ENCODE data around the gene ABCC9.

Gene ABCC9

GRCh38 chr12:21831791-21832344 is 109.4 kb downstream of the ABCC9 start:
- H3K27me3 ChIP-seq (replicated peaks; ENCODE audit: control insufficient read depth, insufficient read depth, low read length): no peaks in the 10 kb centered on the region
- H3K36me3 ChIP-seq (ENCODE audit: control insufficient read depth, insufficient read depth, low read length, severe bottlenecking): peaks cover 23% of the 10 kb centered on the region
- DNase-seq (ENCODE audit: low read depth): peak; percentile 66
- H3K4me1 ChIP-seq (ENCODE audit: control insufficient read depth, insufficient read depth, low read length): peaks cover 41% of the 10 kb centered on the region
- peak overlapping the region; percentile 53 for H3K9ac ChIP-seq (ENCODE audit: low read length)
- peak overlapping the region; percentile 43 for H3K4me3 ChIP-seq (ENCODE audit: low read length)
- H3K9me3 ChIP-seq (ENCODE audit: control insufficient read depth, low read length): no peaks in the 10 kb centered on the region

DNA sequence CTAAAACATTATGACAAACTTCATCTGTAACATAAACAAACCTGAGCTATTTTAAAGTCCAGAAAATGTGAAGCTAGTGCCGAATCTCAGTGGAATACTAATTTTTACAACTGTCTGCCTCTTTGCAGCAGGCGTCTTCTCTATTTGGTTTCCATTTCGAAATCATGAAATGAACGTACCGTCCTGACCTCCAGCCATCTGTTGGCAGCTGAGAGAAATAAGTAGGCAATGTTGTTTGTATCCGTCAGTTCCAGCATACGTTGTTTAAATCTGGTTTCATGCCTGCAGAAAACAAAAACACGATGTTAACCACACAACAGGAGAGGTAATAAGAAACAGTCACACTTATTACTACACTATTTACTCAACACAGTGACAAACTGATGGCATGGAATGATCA is 112.4 kb downstream of the ABCC9 start:
- H3K36me3 ChIP-seq (ENCODE audit: control insufficient read depth, insufficient read depth, low read length, severe bottlenecking): no peaks in the 10 kb centered on the region
- no peaks in the 10 kb centered on the region for H3K9me3 ChIP-seq (ENCODE audit: control insufficient read depth, low read length)
- H3K4me1 ChIP-seq (ENCODE audit: control insufficient read depth, insufficient read depth, low read length): peaks cover 55% of the 10 kb centered on the region
- peak overlapping the region; percentile 36 for H3K9ac ChIP-seq (ENCODE audit: low read length)
- peak overlapping the region; percentile 40 for H3K4me3 ChIP-seq (ENCODE audit: low read length)
- H3K27me3 ChIP-seq (replicated peaks; ENCODE audit: control insufficient read depth, insufficient read depth, low read length): no peaks in the 10 kb centered on the region
- no peak for DNase-seq (ENCODE audit: low read depth)

DNA sequence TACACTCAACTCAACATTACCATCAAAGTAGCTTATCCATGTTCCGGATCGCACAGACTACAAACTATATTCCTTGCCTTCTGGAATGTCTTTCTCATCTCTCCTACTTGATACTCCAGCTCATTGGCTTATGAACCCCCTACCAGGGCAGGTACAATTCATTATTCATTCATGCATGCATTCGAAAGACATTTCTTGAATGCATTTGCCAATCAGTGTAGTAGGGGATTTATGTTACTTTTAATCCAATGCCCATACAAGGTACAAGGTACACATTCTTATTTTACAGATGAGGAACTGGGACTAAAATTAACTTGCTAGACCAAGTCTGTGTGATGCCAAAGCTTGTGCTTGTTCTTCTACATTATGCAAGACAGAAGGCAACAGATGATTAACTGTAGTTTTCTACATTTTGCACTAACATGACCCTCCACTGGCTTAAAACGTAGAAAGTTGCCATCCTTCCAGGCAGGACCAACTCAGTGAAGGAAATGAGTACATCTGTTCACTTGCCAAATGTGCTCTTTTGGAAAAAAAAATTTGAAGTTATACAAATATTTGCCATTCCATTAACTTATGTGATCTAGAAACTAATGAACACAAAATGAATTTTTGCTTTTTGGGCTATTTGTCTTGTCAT is 113.0 kb downstream of the ABCC9 start:
- no peaks in the 10 kb centered on the region for H3K36me3 ChIP-seq (ENCODE audit: control insufficient read depth, insufficient read depth, low read length, severe bottlenecking)
- H3K9ac ChIP-seq (ENCODE audit: low read length): peak overlapping the region; percentile 36
- H3K9me3 ChIP-seq (ENCODE audit: control insufficient read depth, low read length): no peaks in the 10 kb centered on the region
- H3K4me1 ChIP-seq (ENCODE audit: control insufficient read depth, insufficient read depth, low read length): peaks cover 59% of the 10 kb centered on the region
- DNase-seq (ENCODE audit: low read depth): no peak
- H3K27me3 ChIP-seq (replicated peaks; ENCODE audit: control insufficient read depth, insufficient read depth, low read length): no peaks in the 10 kb centered on the region
- peak overlapping the region; percentile 40 for H3K4me3 ChIP-seq (ENCODE audit: low read length)

GRCh38 chr12:21827083-21827482 is 114.1 kb downstream of the ABCC9 start:
- Histone ChIP-seq H3K4me3 (ENCODE audit: low read length) (no peak overlapping the region), H3K9me3 (ENCODE audit: control insufficient read depth, low read length) (no peaks in the 10 kb centered on the region), H3K9ac (ENCODE audit: low read length) (no peak overlapping the region), H3K4me1 (ENCODE audit: control insufficient read depth, insufficient read depth, low read length) (peaks cover 54% of the 10 kb centered on the region), H3K27me3 (replicated peaks; ENCODE audit: control insufficient read depth, insufficient read depth, low read length) (no peaks in the 10 kb centered on the region), H3K36me3 (ENCODE audit: control insufficient read depth, insufficient read depth, low read length, severe bottlenecking) (no peaks in the 10 kb centered on the region)
- no peak for DNase-seq (ENCODE audit: low read depth)

- peaks cover 51% of the 10 kb centered on the region for H3K4me1 ChIP-seq (ENCODE audit: control insufficient read depth, insufficient read depth, low read length)
- no peak overlapping the region for H3K9ac ChIP-seq (ENCODE audit: low read length)
- H3K27me3 ChIP-seq (replicated peaks; ENCODE audit: control insufficient read depth, insufficient read depth, low read length): no peaks in the 10 kb centered on the region
- no peaks in the 10 kb centered on the region for H3K36me3 ChIP-seq (ENCODE audit: control insufficient read depth, insufficient read depth, low read length, severe bottlenecking)
- no peak overlapping the region for H3K4me3 ChIP-seq (ENCODE audit: low read length)
- no peaks in the 10 kb centered on the region for H3K9me3 ChIP-seq (ENCODE audit: control insufficient read depth, low read length)
- DNase-seq (ENCODE audit: low read depth): no peak
Measured at GRCh38 chr12:21826618-21826910, 114.7 kb downstream of the ABCC9 start.

- H3K9ac ChIP-seq (ENCODE audit: low read length): no peak overlapping the region
- H3K4me1 ChIP-seq (ENCODE audit: control insufficient read depth, insufficient read depth, low read length): peaks cover 45% of the 10 kb centered on the region
- no peaks in the 10 kb centered on the region for H3K36me3 ChIP-seq (ENCODE audit: control insufficient read depth, insufficient read depth, low read length, severe bottlenecking)
- H3K4me3 ChIP-seq (ENCODE audit: low read length): no peak overlapping the region
- no peak for DNase-seq (ENCODE audit: low read depth)
- H3K9me3 ChIP-seq (ENCODE audit: control insufficient read depth, low read length): no peaks in the 10 kb centered on the region
- H3K27me3 ChIP-seq (replicated peaks; ENCODE audit: control insufficient read depth, insufficient read depth, low read length): no peaks in the 10 kb centered on the region
Measured at GRCh38 chr12:21825886-21826617, 115.2 kb downstream of the ABCC9 start.

- Histone ChIP-seq H3K4me1 (ENCODE audit: control insufficient read depth, insufficient read depth, low read length) (peaks cover 51% of the 10 kb centered on the region), H3K4me3 (ENCODE audit: low read length) (peak overlapping the region; percentile 63), H3K27me3 (replicated peaks; ENCODE audit: control insufficient read depth, insufficient read depth, low read length) (no peaks in the 10 kb centered on the region), H3K9me3 (ENCODE audit: control insufficient read depth, low read length) (no peaks in the 10 kb centered on the region), H3K9ac (ENCODE audit: low read length) (peak overlapping the region; percentile 5), H3K36me3 (ENCODE audit: control insufficient read depth, insufficient read depth, low read length, severe bottlenecking) (no peaks in the 10 kb centered on the region)
- DNase-seq (ENCODE audit: low read depth): no peak
Measured at GRCh38 chr12:21823581-21823980, 117.6 kb downstream of the ABCC9 start.

DNA sequence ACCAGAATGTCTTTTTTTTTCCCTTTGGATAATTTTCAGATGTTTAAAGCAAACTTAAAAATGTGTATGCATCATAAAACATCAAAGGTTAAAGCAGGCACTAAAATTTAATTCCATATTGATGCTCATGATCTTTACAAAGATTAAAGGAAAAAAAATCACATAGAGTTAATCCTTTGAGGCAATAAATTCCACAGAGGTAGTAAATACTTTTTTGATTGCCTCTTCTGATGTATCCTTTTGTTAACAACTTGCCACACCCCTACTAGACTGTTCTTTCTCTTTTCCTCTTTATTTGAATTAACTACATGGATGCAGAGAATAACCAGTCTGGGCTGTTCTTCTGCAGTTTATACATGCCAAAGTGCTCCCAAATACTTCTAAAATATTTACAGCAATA is 121.5 kb downstream of the ABCC9 start:
- DNase-seq (ENCODE audit: low read depth): peak; percentile 17
- no peak overlapping the region for H3K4me3 ChIP-seq (ENCODE audit: low read length)
- H3K4me1 ChIP-seq (ENCODE audit: control insufficient read depth, insufficient read depth, low read length): peaks cover 27% of the 10 kb centered on the region
- H3K27me3 ChIP-seq (replicated peaks; ENCODE audit: control insufficient read depth, insufficient read depth, low read length): no peaks in the 10 kb centered on the region
- H3K9ac ChIP-seq (ENCODE audit: low read length): peak overlapping the region; percentile 44
- H3K36me3 ChIP-seq (ENCODE audit: control insufficient read depth, insufficient read depth, low read length, severe bottlenecking): peaks cover 4% of the 10 kb centered on the region
- no peaks in the 10 kb centered on the region for H3K9me3 ChIP-seq (ENCODE audit: control insufficient read depth, low read length)

GRCh38 chr12:21819236-21819635 is 122.0 kb downstream of the ABCC9 start:
- no peaks in the 10 kb centered on the region for H3K27me3 ChIP-seq (replicated peaks; ENCODE audit: control insufficient read depth, insufficient read depth, low read length)
- peaks cover 5% of the 10 kb centered on the region for H3K36me3 ChIP-seq (ENCODE audit: control insufficient read depth, insufficient read depth, low read length, severe bottlenecking)
- no peak overlapping the region for H3K4me3 ChIP-seq (ENCODE audit: low read length)
- H3K9ac ChIP-seq (ENCODE audit: low read length): peak overlapping the region; percentile 44
- H3K9me3 ChIP-seq (ENCODE audit: control insufficient read depth, low read length): no peaks in the 10 kb centered on the region
- H3K4me1 ChIP-seq (ENCODE audit: control insufficient read depth, insufficient read depth, low read length): peaks cover 27% of the 10 kb centered on the region
- DNase-seq (ENCODE audit: low read depth): peak; percentile 44

DNA sequence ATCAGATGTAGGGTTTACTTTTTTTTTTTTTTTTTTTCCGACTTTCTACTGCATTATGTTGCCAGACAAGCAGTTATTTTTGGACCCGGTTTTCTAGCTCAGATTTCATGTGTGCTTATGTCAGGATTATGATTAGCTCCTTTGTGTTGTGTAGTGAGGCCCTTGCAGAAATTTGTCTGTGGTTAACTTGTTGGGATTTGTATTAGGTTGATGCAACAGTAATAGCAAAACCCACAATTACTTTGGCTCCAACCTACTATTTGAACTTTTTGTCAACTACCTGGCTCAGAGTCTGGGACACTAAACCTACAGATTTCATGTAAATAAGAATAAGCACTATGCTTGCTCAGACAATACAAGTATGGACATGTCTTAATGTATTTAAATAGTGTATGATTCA is 122.6 kb downstream of the ABCC9 start:
- peaks cover 24% of the 10 kb centered on the region for H3K4me1 ChIP-seq (ENCODE audit: control insufficient read depth, insufficient read depth, low read length)
- DNase-seq (ENCODE audit: low read depth): peak; percentile 83

GRCh38 chr12:21815306-21816062 is 125.7 kb downstream of the ABCC9 start:
- H3K36me3 ChIP-seq (ENCODE audit: control insufficient read depth, insufficient read depth, low read length, severe bottlenecking): peaks cover 25% of the 10 kb centered on the region
- no peak overlapping the region for H3K9ac ChIP-seq (ENCODE audit: low read length)
- H3K4me3 ChIP-seq (ENCODE audit: low read length): no peak overlapping the region
- peak; percentile 19 for DNase-seq (ENCODE audit: low read depth)
- peaks cover 19% of the 10 kb centered on the region for H3K4me1 ChIP-seq (ENCODE audit: control insufficient read depth, insufficient read depth, low read length)
- no peaks in the 10 kb centered on the region for H3K9me3 ChIP-seq (ENCODE audit: control insufficient read depth, low read length)
- no peaks in the 10 kb centered on the region for H3K27me3 ChIP-seq (replicated peaks; ENCODE audit: control insufficient read depth, insufficient read depth, low read length)

More for the DNA sequence above, 122.6 kb downstream of the ABCC9 start:
- Histone ChIP-seq H3K36me3 (ENCODE audit: control insufficient read depth, insufficient read depth, low read length, severe bottlenecking) (peaks cover 11% of the 10 kb centered on the region), H3K27me3 (replicated peaks; ENCODE audit: control insufficient read depth, insufficient read depth, low read length) (no peaks in the 10 kb centered on the region), H3K4me3 (ENCODE audit: low read length) (no peak overlapping the region), H3K9ac (ENCODE audit: low read length) (no peak overlapping the region), H3K9me3 (ENCODE audit: control insufficient read depth, low read length) (no peaks in the 10 kb centered on the region)
